Right lobe of liver (tissue), 6 donors: Measurements from ENCODE around the gene RNF34. TPM values are rescaled to one million over a fixed set of nuclear protein-coding genes. Genes with fewer than 3 reads are reported as not detected.

Source experiments
- ATAC-seq, 4 donors: fragments of 200-7000 bp; cut with Tn5 transposase; one replicate each; pipeline ENCODE4 v1.9.1; 2020; ENCODE audit warnings: mild to moderate bottlenecking in 4 of 4, moderate library complexity in 4 of 4
- DNase-seq, 3 donors: peaks; one replicate each; pipeline ENCODE4 v3.0.0-alpha.2; 2020
- H3K27ac ChIP-seq, 3 donors: fragments of 200-600 bp; one replicate each; pipeline ENCODE4 v1.8.0; 2022
- H3K27me3 ChIP-seq, 2 donors: fragments of 200-600 bp; one replicate each; pipeline ENCODE4 v1.8.0; 2022
- H3K36me3 ChIP-seq, 4 donors: fragments of 200-600 bp; sonication (generic) in 1 of 4; one replicate each; pipeline versions ENCODE4 v1.5.1 to v1.8.0; 2017 to 2022; ENCODE audit warnings: control low read depth in 1 of 4
- H3K4me1 ChIP-seq, 4 donors: fragments of 200-600 bp; sonication (generic) in 1 of 4; one replicate each; pipeline versions ENCODE4 v1.5.1 to v1.8.0; 2017 to 2022; ENCODE audit warnings: control low read depth in 1 of 4
- H3K4me3 ChIP-seq, 3 donors: fragments of 200-600 bp; one replicate each; pipeline ENCODE4 v1.8.0; 2022
- H3K9me3 ChIP-seq, 4 donors: fragments of 200-600 bp; sonication (generic) in 1 of 4; one replicate each; pipeline versions ENCODE4 v1.5.1 to v1.8.0; 2017 to 2022; ENCODE audit warnings: control low read depth in 1 of 4
- CTCF ChIP-seq, 4 donors: fragments of 200-600 bp in 3 of 4; fragments of 450-650 bp in 1 of 4; IDR thresholded peaks; one replicate each; pipeline versions ENCODE4 v1.5.1 to v1.8.0; 2016 to 2022; ENCODE audit warnings: antibody characterized with exemption in 4 of 4, mild to moderate bottlenecking in 2 of 4
- POLR2A ChIP-seq: fragments of 450-650 bp; IDR thresholded peaks from one replicate; pipeline ENCODE4 v1.6.1; 2017; ENCODE audit warnings: antibody characterized with exemption, mild to moderate bottlenecking
- WGBS: methylation state at CpG from one replicate; pipeline ENCODE4 v1.1.6; 2018; ENCODE audit warnings: low coverage, low lambda C conversion rate; ENCODE audit not compliant: insufficient coverage; ENCODE audit errors: missing lambda C conversion rate; 5-methylcytosine and 5-hydroxymethylcytosine counted together
- intact Hi-C, 2 donors: fragments of 100-400 bp; cut with DNase I; formaldehyde crosslinking; loops; one replicate each; pipeline versions ENCODE4 v1.11.2 to v1.14.1; 2022
- total RNA-seq, 6 experiments: library from RNA; depleted of rRNA in 2 of 6; stranded (reverse); fragments of >200 nt in 2 of 6; fragmentation: NEBNext Ultra II Directional in 3 of 6; extraction: Animal tissue kit (Norgen Biotek cat#: 25700) in 3 of 6; gene quantifications; one replicate each; pipeline versions ENCODE4 v1.1.0 to v1.2.4, GENCODE V29; 2016 to 2023
- donor health status: DM: no; HTN: yes; CAD: no.
- donor health status: DM: no; HTN: no; CAD: no.
- donor health status: DM: no; HTN: no; CAD: no.
- donor health status: DM: no; HTN: yes; CAD: no.
- donor health status: DM: no; HTN: yes; CAD: no.

RNF34 gene
- total RNA-seq, 6 experiments from 2014 or later: 11.7 to 22.3 (median 14.6) TPM

- H3K27ac ChIP-seq: no peak overlapping the region
- H3K4me1 ChIP-seq: peaks cover 0 to 22% (median 8%) of the 10 kb centered on the region in 4 donors
- intact Hi-C loops: no loop called here
- DNase-seq (no peak), ATAC-seq (no peak)
- 100% methylated on average over 1 of the region's 1 CpG for WGBS
- no peaks in the 10 kb centered on the region for H3K9me3 ChIP-seq
- no peak overlapping the region for H3K4me3 ChIP-seq
- no peaks in the 10 kb centered on the region for H3K27me3 ChIP-seq
- TF ChIP-seq POLR2A (no peak), CTCF (IDR thresholded peaks at IDR 0.05) (no peak)
- H3K36me3 ChIP-seq: peaks cover 0 to 7% (median 0%) of the 10 kb centered on the region in 4 donors
Observed at GRCh38 chr12:121404734-121405133, 4.8 kb downstream of the RNF34 start.

GRCh38 chr12:121405211-121405610, 5.3 kb downstream of the RNF34 start:
- ATAC-seq: no peak
- Histone ChIP-seq H3K27me3 (no peaks in the 10 kb centered on the region), H3K4me3 (no peak overlapping the region), H3K27ac (no peak overlapping the region), H3K36me3 (peaks cover 0 to 7% (median 0%) of the 10 kb centered on the region in 4 donors), H3K9me3 (no peaks in the 10 kb centered on the region), H3K4me1 (peaks cover 0 to 22% (median 8%) of the 10 kb centered on the region in 4 donors)
- intact Hi-C loops: no loop called here
- DNase-seq: no peak
- WGBS: 100% methylated on average over 2 of the region's 2 CpGs
- TF ChIP-seq POLR2A (no peak), CTCF (IDR thresholded peaks at IDR 0.05) (no peak)

- Histone ChIP-seq H3K9me3 (no peaks in the 10 kb centered on the region), H3K36me3 (peaks cover 0 to 31% (median 3%) of the 10 kb centered on the region in 4 donors), H3K27ac (no peak overlapping the region), H3K4me1 (no peaks in the 10 kb centered on the region), H3K4me3 (no peak overlapping the region), H3K27me3 (no peaks in the 10 kb centered on the region)
- intact Hi-C loops: no loop called here
- TF ChIP-seq POLR2A (no peak), CTCF (IDR thresholded peaks at IDR 0.05) (no peak)
- ATAC-seq (no peak), DNase-seq (no peak)
- WGBS: 89% methylated on average over 1 of the region's 1 CpG
Observed at GRCh38 chr12:121413917-121414316, 14.0 kb downstream of the RNF34 start.

- TF ChIP-seq CTCF (IDR thresholded peaks at IDR 0.05) (no peak), POLR2A (no peak)
- Histone ChIP-seq H3K9me3 (no peaks in the 10 kb centered on the region), H3K27me3 (no peaks in the 10 kb centered on the region), H3K4me1 (no peaks in the 10 kb centered on the region), H3K36me3 (peaks cover 0 to 56% (median 6%) of the 10 kb centered on the region in 4 donors), H3K4me3 (no peak overlapping the region), H3K27ac (no peak overlapping the region)
- no peak for DNase-seq
- ATAC-seq: no peak
- intact Hi-C loops: no loop called here
- WGBS: 88% methylated on average over 6 of the region's 6 CpGs
Observed at GRCh38 chr12:121417847-121418246, 17.9 kb downstream of the RNF34 start.

- Histone ChIP-seq H3K36me3 (peaks cover 0 to 72% (median 15%) of the 10 kb centered on the region in 4 donors), H3K4me3 (no peak overlapping the region), H3K27me3 (no peaks in the 10 kb centered on the region), H3K9me3 (no peaks in the 10 kb centered on the region), H3K27ac (no peak overlapping the region), H3K4me1 (no peaks in the 10 kb centered on the region)
- no peak for ATAC-seq
- DNase-seq: no peak
- intact Hi-C loops: no loop called here
- whole genome bisulfite sequencing: 90% methylated on average over 6 of the region's 6 CpGs
- TF ChIP-seq POLR2A: no peak
- TF ChIP-seq CTCF (IDR thresholded peaks at IDR 0.05): no peak
Observed at GRCh38 chr12:121420109-121420508, 20.2 kb downstream of the RNF34 start.
